Smooth muscle cell (in vitro differentiated cells): ENCODE measurements around the gene KLRC1. TPM values are rescaled to one million over a fixed set of nuclear protein-coding genes. Genes with fewer than 3 reads are reported as not detected.

Experiments used
- DNase-seq: peaks from one replicate; lab custom pipeline; 2025; ENCODE audit not compliant: unreplicated experiment; lab: John Stamatoyannopoulos, UW
- H2AFZ ChIP-seq: fragments of 200-600 bp; sonication (generic); 2 replicates; pipeline ENCODE4 v1.6.0; 2016; ENCODE audit warnings: antibody characterized with exemption, low read depth, mild to moderate bottlenecking
- H3F3A ChIP-seq: fragments of 200-600 bp; sonication (generic); 2 replicates; pipeline ENCODE4 v1.6.0; 2017; ENCODE audit warnings: antibody characterized with exemption, low read depth
- H3K27ac ChIP-seq: fragments of 200-600 bp; sonication (generic); 2 replicates; pipeline ENCODE4 v1.5.1; 2016; ENCODE audit warnings: low read depth, mild to moderate bottlenecking
- H3K27me3 ChIP-seq: fragments of 200-600 bp; sonication (generic); 2 replicates; pipeline ENCODE4 v1.6.1; 2016; ENCODE audit warnings: low read depth, mild to moderate bottlenecking
- H3K36me3 ChIP-seq: fragments of 200-600 bp; sonication (generic); 2 replicates; pipeline ENCODE4 v1.5.1; 2016; ENCODE audit warnings: low read depth
- H3K4me1 ChIP-seq: fragments of 200-600 bp; sonication (generic); 2 replicates; pipeline ENCODE4 v1.5.1; 2016; ENCODE audit warnings: low read depth
- H3K4me2 ChIP-seq: fragments of 200-600 bp; sonication (generic); 2 replicates; pipeline ENCODE4 v1.6.0; 2016; ENCODE audit warnings: mild to moderate bottlenecking
- H3K4me3 ChIP-seq: fragments of 200-600 bp; sonication (generic); 2 replicates; pipeline ENCODE4 v1.5.1; 2016; ENCODE audit warnings: mild to moderate bottlenecking
- H3K79me2 ChIP-seq: fragments of 200-600 bp; sonication (generic); 2 replicates; pipeline ENCODE4 v1.6.0; 2016; ENCODE audit warnings: low read depth, mild to moderate bottlenecking
- H3K9ac ChIP-seq: fragments of 200-600 bp; sonication (generic); 2 replicates; pipeline ENCODE4 v1.6.0; 2016; ENCODE audit warnings: low read depth
- H3K9me3 ChIP-seq: fragments of 200-600 bp; sonication (generic); replicated peaks from 2 replicates; pipeline ENCODE4 v1.5.1; 2016; ENCODE audit warnings: low read depth
- H4K20me1 ChIP-seq: fragments of 200-600 bp; sonication (generic); 2 replicates; pipeline ENCODE4 v1.6.0; 2016; ENCODE audit warnings: low read depth
- CTCF ChIP-seq: fragments of 200-600 bp; sonication (generic); IDR thresholded peaks from 2 replicates; pipeline ENCODE4 v1.5.1; 2017; ENCODE audit warnings: borderline replicate concordance, mild to moderate bottlenecking, antibody characterized with exemption; ENCODE audit not compliant: insufficient read depth, poor library complexity, severe bottlenecking
- WGBS: methylation state at CpG from one replicate; pipeline ENCODE4 v1.1.7; 2016; ENCODE audit warnings: low lambda C conversion rate; 5-methylcytosine and 5-hydroxymethylcytosine counted together
- polyA plus RNA-seq: library from polyadenylated mRNA; unstranded; fragments of >200 nt; fragmentation: Nextera tagmentation; extraction: Ambion mirVana; gene quantifications from 2 replicates; pipeline ENCODE4 v1.2.1, GENCODE V29; 2016
- total RNA-seq: library from RNA; depleted of rRNA; stranded (reverse); fragments of >200 nt; gene quantifications from 2 replicates; pipeline ENCODE4 v1.2.3, GENCODE V29; 2014

KLRC1 gene
- total and polyA plus RNA-seq, 2 experiments from 2014 or later: not detected

DNA sequence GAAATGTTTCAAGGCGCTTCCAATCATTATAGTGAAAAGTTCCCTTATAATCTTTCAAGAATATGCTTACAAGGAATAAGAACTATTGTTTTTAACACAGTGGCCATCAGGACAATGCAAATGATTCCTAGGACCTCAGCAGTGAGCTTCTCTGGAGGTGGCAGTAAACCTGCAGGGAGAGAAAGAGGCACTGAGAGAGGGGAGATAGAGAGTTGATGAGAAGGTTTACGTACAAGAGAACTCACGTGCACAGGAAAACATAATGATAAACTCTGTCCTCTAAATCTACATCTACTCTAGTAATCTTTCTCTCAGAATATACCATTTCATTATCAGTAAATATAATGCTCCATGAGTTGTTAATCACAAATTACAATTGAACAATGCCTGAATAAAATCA lies 44.3 kb downstream of the KLRC1 start:
- no peak overlapping the region for H3K4me2 ChIP-seq
- H3K4me1 ChIP-seq: no peaks in the 10 kb centered on the region
- no peaks in the 10 kb centered on the region for H3K79me2 ChIP-seq
- no peak overlapping the region for H2AFZ ChIP-seq
- H3K27ac ChIP-seq: no peak overlapping the region
- no peaks in the 10 kb centered on the region for H3K36me3 ChIP-seq
- no peaks in the 10 kb centered on the region for H3K9me3 ChIP-seq
- H3K9ac ChIP-seq: no peak overlapping the region
- no peak for DNase-seq
- H3K27me3 ChIP-seq: no peaks in the 10 kb centered on the region
- no peaks in the 10 kb centered on the region for H3F3A ChIP-seq
- H3K4me3 ChIP-seq: no peak overlapping the region
- H4K20me1 ChIP-seq: no peaks in the 10 kb centered on the region
- 87% methylated on average over 3 of the region's 3 CpGs for WGBS
- TF ChIP-seq CTCF: no peak

DNA sequence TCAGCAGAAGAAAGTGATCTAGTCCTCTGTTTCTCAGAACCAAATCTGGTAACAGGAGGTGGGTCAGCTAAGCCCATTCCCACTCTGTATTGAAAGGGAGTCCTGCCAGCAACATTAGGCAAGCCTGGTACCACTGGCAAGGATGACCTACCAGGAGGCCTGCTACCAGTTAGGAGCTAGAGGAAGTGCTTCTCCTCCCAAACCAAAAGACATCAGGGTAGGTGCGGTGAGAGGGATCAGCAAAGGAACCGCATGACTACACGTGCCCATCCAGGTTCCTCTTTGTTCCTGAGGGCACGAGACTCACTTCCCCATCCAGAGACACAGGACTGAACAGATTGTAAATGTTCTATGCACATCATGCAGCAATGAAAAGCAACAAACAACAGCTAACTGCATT lies 46.5 kb downstream of the KLRC1 start:
- WGBS: 92% methylated on average over 4 of the region's 4 CpGs
- H2AFZ ChIP-seq: no peak overlapping the region
- H3K4me1 ChIP-seq: no peaks in the 10 kb centered on the region
- no peak for DNase-seq
- no peaks in the 10 kb centered on the region for H3K79me2 ChIP-seq
- H3K27ac ChIP-seq: no peak overlapping the region
- no peaks in the 10 kb centered on the region for H3K27me3 ChIP-seq
- no peaks in the 10 kb centered on the region for H4K20me1 ChIP-seq
- H3K9ac ChIP-seq: no peak overlapping the region
- H3F3A ChIP-seq: no peaks in the 10 kb centered on the region
- H3K4me2 ChIP-seq: no peak overlapping the region
- H3K4me3 ChIP-seq: no peak overlapping the region
- H3K36me3 ChIP-seq: no peaks in the 10 kb centered on the region
- H3K9me3 ChIP-seq: no peaks in the 10 kb centered on the region
- no peak for TF ChIP-seq CTCF

- Histone ChIP-seq H4K20me1 (no peaks in the 10 kb centered on the region), H3K4me3 (no peak overlapping the region), H3K79me2 (no peaks in the 10 kb centered on the region), H3K36me3 (no peaks in the 10 kb centered on the region), H3K9ac (no peak overlapping the region), H3K4me2 (no peak overlapping the region), H3K9me3 (no peaks in the 10 kb centered on the region), H2AFZ (no peak overlapping the region), H3K4me1 (no peaks in the 10 kb centered on the region), H3K27ac (no peak overlapping the region), H3F3A (no peaks in the 10 kb centered on the region), H3K27me3 (no peaks in the 10 kb centered on the region)
- DNase-seq: no peak
- TF ChIP-seq CTCF: no peak
- 90% methylated on average over 5 of the region's 5 CpGs for WGBS
Observed at GRCh38 chr12:10405294-10405693, 47.9 kb downstream of the KLRC1 start.

- Histone ChIP-seq H3K9me3 (no peaks in the 10 kb centered on the region), H3K27me3 (no peaks in the 10 kb centered on the region), H3K9ac (no peak overlapping the region), H2AFZ (no peak overlapping the region), H3K36me3 (no peaks in the 10 kb centered on the region), H4K20me1 (no peaks in the 10 kb centered on the region), H3K79me2 (no peaks in the 10 kb centered on the region), H3K4me1 (no peaks in the 10 kb centered on the region), H3F3A (no peaks in the 10 kb centered on the region), H3K27ac (no peak overlapping the region), H3K4me3 (no peak overlapping the region), H3K4me2 (no peak overlapping the region)
- TF ChIP-seq CTCF: no peak
- no peak for DNase-seq
Observed at GRCh38 chr12:10404798-10405197, 48.4 kb downstream of the KLRC1 start.
